Pons (tissue), 1 donor: ENCODE measurements around the gene ZNF76.

Experiments
- DNase-seq: peaks from one replicate; pipeline ENCODE4 v3.0.0-alpha.2; 2016; ENCODE audit warnings: low spot score

Gene ZNF76

GRCh38 chr6:35259194-35259947 is at the start of gene ZNF76:
ZNF76 (plus strand) TSS chr6:35259735; CDS start chr6:35281152, 21,417 bp downstream.
- DNase-seq = peak; percentile 95

GRCh38 chr6:35213298-35213791 is 46.2 kb upstream of the ZNF76 start:
- DNase-seq = no peak

- no peak for DNase-seq
Measured at GRCh38 chr6:35213824-35214756, 45.4 kb upstream of the ZNF76 start, which contains the start of gene SCUBE3. SCUBE3 (plus strand) TSS chr6:35213956; CDS start chr6:35214419, 463 bp downstream.

- DNase-seq = no peak
Measured at GRCh38 chr6:35214869-35215664, 44.5 kb upstream of the ZNF76 start.

GRCh38 chr6:35215665-35216411 is 43.7 kb upstream of the ZNF76 start:
- DNase-seq = no peak

GRCh38 chr6:35216412-35216732 is 43.2 kb upstream of the ZNF76 start:
- DNase-seq = no peak

GRCh38 chr6:35216851-35217811 is 42.4 kb upstream of the ZNF76 start:
- no peak for DNase-seq

GRCh38 chr6:35218021-35218420 is 41.5 kb upstream of the ZNF76 start:
- DNase-seq = no peak

- no peak for DNase-seq
Measured at GRCh38 chr6:35218456-35218855, 41.1 kb upstream of the ZNF76 start.

- DNase-seq = no peak
Measured at GRCh38 chr6:35219683-35220326, 39.7 kb upstream of the ZNF76 start.

- no peak for DNase-seq
Measured at GRCh38 chr6:35220711-35221110, 38.8 kb upstream of the ZNF76 start.

- DNase-seq = no peak
Measured at GRCh38 chr6:35223396-35223795, 36.1 kb upstream of the ZNF76 start.

GRCh38 chr6:35224720-35225119 is 34.8 kb upstream of the ZNF76 start:
- no peak for DNase-seq

GRCh38 chr6:35228481-35228880 is 31.1 kb upstream of the ZNF76 start:
- no peak for DNase-seq

- DNase-seq = no peak
Measured at GRCh38 chr6:35229304-35229703, 30.2 kb upstream of the ZNF76 start.

GRCh38 chr6:35230498-35230897 is 29.0 kb upstream of the ZNF76 start:
- no peak for DNase-seq

GRCh38 chr6:35230950-35231349 is 28.6 kb upstream of the ZNF76 start:
- DNase-seq = peak; percentile 28

- DNase-seq = no peak
Measured at GRCh38 chr6:35231563-35231962, 28.0 kb upstream of the ZNF76 start.

- no peak for DNase-seq
Measured at GRCh38 chr6:35234901-35235300, 24.6 kb upstream of the ZNF76 start.

GRCh38 chr6:35236223-35236622 is 23.3 kb upstream of the ZNF76 start:
- no peak for DNase-seq
